Rectal smooth muscle tissue (tissue), 1 donor: ENCODE results near the gene FBRSL1.
"Not testable (repeated sequence)": the region's sequence is repeated elsewhere in the genome, so short reads cannot be mapped to it uniquely, and the experiment has no call there.

ENCODE experiments used
- H3K27ac ChIP-seq: one replicate; pipeline ENCODE4 v1.7.0; 2013; ENCODE audit warnings: low read depth, low read length, inconsistent platforms
- H3K27me3 ChIP-seq: one replicate; pipeline ENCODE4 v1.7.0; 2013; ENCODE audit warnings: low read length; ENCODE audit not compliant: control insufficient read depth, insufficient read depth
- H3K36me3 ChIP-seq: one replicate; pipeline ENCODE4 v1.7.0; 2013; ENCODE audit warnings: low read length; ENCODE audit not compliant: control insufficient read depth, insufficient read depth
- H3K4me1 ChIP-seq: one replicate; pipeline ENCODE4 v1.7.0; 2013; ENCODE audit warnings: low read length; ENCODE audit not compliant: control insufficient read depth, insufficient read depth
- H3K4me3 ChIP-seq: one replicate; pipeline ENCODE4 v1.7.0; 2013; ENCODE audit warnings: low read length
- H3K9ac ChIP-seq: one replicate; pipeline ENCODE4 v1.7.0; 2013; ENCODE audit warnings: low read length

Gene FBRSL1

GRCh38 chr12:132467511-132467910, 22.4 kb upstream of the FBRSL1 start:
- Histone ChIP-seq H3K4me3 (no peak overlapping the region), H3K4me1 (no peaks in the 10 kb centered on the region), H3K36me3 (no peaks in the 10 kb centered on the region), H3K27ac (no peak overlapping the region), H3K27me3 (peaks cover 9% of the 10 kb centered on the region), H3K9ac (no peak overlapping the region)

GRCh38 chr12:132469423-132469822, 20.5 kb upstream of the FBRSL1 start:
- Histone ChIP-seq H3K27me3 (peaks cover 9% of the 10 kb centered on the region), H3K36me3 (no peaks in the 10 kb centered on the region), H3K4me3 (no peak overlapping the region), H3K4me1 (no peaks in the 10 kb centered on the region), H3K9ac (no peak overlapping the region), H3K27ac (no peak overlapping the region)

GRCh38 chr12:132470397-132470796, 19.6 kb upstream of the FBRSL1 start:
- Histone ChIP-seq H3K9ac (no peak overlapping the region), H3K36me3 (no peaks in the 10 kb centered on the region), H3K27me3 (peaks cover 9% of the 10 kb centered on the region), H3K4me1 (no peaks in the 10 kb centered on the region), H3K4me3 (no peak overlapping the region), H3K27ac (no peak overlapping the region)

GRCh38 chr12:132471011-132471857, 18.7 kb upstream of the FBRSL1 start:
- Histone ChIP-seq H3K4me3 (no peak overlapping the region), H3K9ac (no peak overlapping the region), H3K27me3 (peaks cover 5% of the 10 kb centered on the region), H3K36me3 (no peaks in the 10 kb centered on the region), H3K4me1 (no peaks in the 10 kb centered on the region), H3K27ac (no peak overlapping the region)

- H3K4me3 ChIP-seq, result no peak overlapping the region
- no peaks in the 10 kb centered on the region for H3K4me1 ChIP-seq
- H3K27me3 ChIP-seq, result peaks cover 2% of the 10 kb centered on the region
- H3K36me3 ChIP-seq, result no peaks in the 10 kb centered on the region
- H3K27ac ChIP-seq, result no peak overlapping the region
- no peak overlapping the region for H3K9ac ChIP-seq
Measured at GRCh38 chr12:132471858-132472255, 18.1 kb upstream of the FBRSL1 start.

- Histone ChIP-seq H3K4me1 (no peaks in the 10 kb centered on the region), H3K9ac (no peak overlapping the region), H3K27me3 (peaks cover 4% of the 10 kb centered on the region), H3K27ac (no peak overlapping the region), H3K4me3 (no peak overlapping the region), H3K36me3 (no peaks in the 10 kb centered on the region)
Measured at GRCh38 chr12:132472386-132472785, 17.6 kb upstream of the FBRSL1 start.

GRCh38 chr12:132474237-132474741, 15.7 kb upstream of the FBRSL1 start:
- no peak overlapping the region for H3K4me3 ChIP-seq
- peaks cover 4% of the 10 kb centered on the region for H3K27me3 ChIP-seq
- no peak overlapping the region for H3K9ac ChIP-seq
- no peaks in the 10 kb centered on the region for H3K36me3 ChIP-seq
- H3K27ac ChIP-seq, result no peak overlapping the region
- no peaks in the 10 kb centered on the region for H3K4me1 ChIP-seq

- not testable (repeated sequence) for H3K36me3 ChIP-seq, H3K9ac ChIP-seq, H3K27me3 ChIP-seq, H3K4me3 ChIP-seq, H3K27ac ChIP-seq, H3K4me1 ChIP-seq
Measured at GRCh38 chr12:132474799-132475303, 15.1 kb upstream of the FBRSL1 start.

- Histone ChIP-seq H3K4me3 (no peak overlapping the region), H3K4me1 (no peaks in the 10 kb centered on the region), H3K27ac (no peak overlapping the region), H3K36me3 (no peaks in the 10 kb centered on the region), H3K27me3 (peaks cover 4% of the 10 kb centered on the region), H3K9ac (no peak overlapping the region)
Measured at GRCh38 chr12:132475304-132476037, 14.5 kb upstream of the FBRSL1 start.

- Histone ChIP-seq H3K27me3 (peaks cover 4% of the 10 kb centered on the region), H3K4me3 (no peak overlapping the region), H3K27ac (no peak overlapping the region), H3K4me1 (no peaks in the 10 kb centered on the region), H3K36me3 (no peaks in the 10 kb centered on the region), H3K9ac (no peak overlapping the region)
Measured at GRCh38 chr12:132476038-132476414, 13.9 kb upstream of the FBRSL1 start.

GRCh38 chr12:132476421-132476820, 13.5 kb upstream of the FBRSL1 start:
- no peak overlapping the region for H3K27ac ChIP-seq
- H3K27me3 ChIP-seq, result peaks cover 6% of the 10 kb centered on the region
- H3K4me1 ChIP-seq, result no peaks in the 10 kb centered on the region
- H3K36me3 ChIP-seq, result no peaks in the 10 kb centered on the region
- no peak overlapping the region for H3K4me3 ChIP-seq
- no peak overlapping the region for H3K9ac ChIP-seq

- Histone ChIP-seq H3K4me3 (no peak overlapping the region), H3K27me3 (peaks cover 8% of the 10 kb centered on the region), H3K9ac (no peak overlapping the region), H3K36me3 (no peaks in the 10 kb centered on the region), H3K4me1 (no peaks in the 10 kb centered on the region), H3K27ac (no peak overlapping the region)
Measured at GRCh38 chr12:132477017-132477702, 12.8 kb upstream of the FBRSL1 start.
